Gastroesophageal sphincter (tissue), 4 donors: ENCODE results near the gene PARD3. TPM values are rescaled to one million over a fixed set of nuclear protein-coding genes. Genes with fewer than 3 reads are reported as not detected.

Experiments
- ATAC-seq: fragments of 150-250 bp; one replicate; pipeline ENCODE4 v1.9.1; 2016; ENCODE audit warnings: mild to moderate bottlenecking, moderate library complexity
- H3K27ac ChIP-seq, 4 donors: fragments of 200-600 bp; sonication (generic) in 3 of 4; 1 replicate in 3 of 4; 2 replicates in 1 of 4; pipeline ENCODE4 v1.5.1; 2016 to 2019
- H3K27me3 ChIP-seq: fragments of 200-600 bp; sonication (generic); one replicate; pipeline ENCODE4 v1.5.1; 2019
- H3K36me3 ChIP-seq, 2 donors: fragments of 200-600 bp; sonication (generic); one replicate each; pipeline ENCODE4 v1.5.1; 2019; ENCODE audit warnings: control low read depth in 1 of 2
- H3K4me1 ChIP-seq, 3 donors: fragments of 200-600 bp; sonication (generic); 1 replicate in 2 of 3; 2 replicates in 1 of 3; pipeline ENCODE4 v1.5.1; 2016 to 2019; ENCODE audit warnings: control low read depth in 2 of 3
- H3K4me3 ChIP-seq, 2 donors: fragments of 200-600 bp; sonication (generic); one replicate each; pipeline ENCODE4 v1.5.1; 2019; ENCODE audit warnings: mild to moderate bottlenecking in 1 of 2, moderate library complexity in 1 of 2
- H3K9me3 ChIP-seq, 3 donors: fragments of 200-600 bp; sonication (generic); one replicate each; pipeline ENCODE4 v1.5.1; 2017 to 2019; ENCODE audit warnings: control low read depth in 2 of 3
- EP300 ChIP-seq: sonication (generic); formaldehyde crosslinking; IDR thresholded peaks from one replicate; pipeline ENCODE4 v1.6.1; 2017; ENCODE audit warnings: antibody characterized with exemption, mild to moderate bottlenecking
- POLR2A ChIP-seq, 2 donors: fragments of 450-650 bp; IDR thresholded peaks; one replicate each; pipeline ENCODE4 v1.6.1; 2017; ENCODE audit warnings: antibody characterized with exemption in 2 of 2, mild to moderate bottlenecking in 2 of 2, moderate library complexity in 1 of 2
- POLR2AphosphoS5 ChIP-seq: sonication (generic); formaldehyde crosslinking; IDR thresholded peaks from one replicate; pipeline ENCODE4 v1.6.1; 2017; ENCODE audit warnings: antibody characterized with exemption
- WGBS, 2 donors: methylation state at CpG; one replicate each; pipeline ENCODE4 v1.1.5; 2018; ENCODE audit warnings: low coverage in 1 of 2; 5-methylcytosine and 5-hydroxymethylcytosine counted together
- total RNA-seq, 4 donors: library from RNA; depleted of rRNA; stranded (reverse); fragments of >200 nt; gene quantifications; one replicate each; pipeline ENCODE4 v1.1.0, GENCODE V29; 2016
- TF ChIP-seq, protein P1 (sequence below), 4 experiments: fragments of 200-600 bp in 2 of 4; fragments of 450-650 bp in 2 of 4; sonication (generic) in 1 of 4; IDR thresholded peaks; one replicate each; pipeline ENCODE4 v1.5.1; 2017 to 2019; ENCODE audit warnings: antibody characterized with exemption in 4 of 4, mild to moderate bottlenecking in 2 of 4, moderate library complexity in 2 of 4

The PARD3 gene
- total RNA-seq, 4 donors from 2014 or later = 101 to 127 (median 115) TPM

DNA sequence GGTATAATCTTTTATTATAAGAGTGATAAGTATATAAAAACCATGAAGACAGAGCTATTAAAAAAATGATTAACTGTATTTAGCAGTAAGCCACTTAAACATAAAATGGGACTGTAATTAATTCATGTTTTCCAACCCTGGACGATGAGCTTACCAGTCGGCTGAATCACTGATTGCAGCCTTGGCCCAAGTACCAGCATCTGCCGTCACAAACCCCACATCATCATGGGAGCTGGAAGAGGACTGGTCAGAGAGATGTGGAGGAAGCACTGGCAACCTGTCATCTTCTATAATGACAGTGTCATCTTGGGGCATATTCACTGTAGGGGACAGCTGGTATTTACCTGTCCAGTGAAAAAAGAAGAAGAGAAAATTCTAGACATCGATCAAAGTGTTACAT is 473.6 kb downstream of the PARD3 start:
- no peak overlapping the region for H3K27ac ChIP-seq
- peaks cover 0 to 33% (median 0%) of the 10 kb centered on the region in 3 donors for H3K4me1 ChIP-seq
- H3K27me3 ChIP-seq = no peaks in the 10 kb centered on the region
- TF ChIP-seq POLR2A (IDR thresholded peaks at IDR 0.05) (no peak), EP300 (no peak), POLR2AphosphoS5 (no peak)
- TF ChIP-seq, protein P1, sequence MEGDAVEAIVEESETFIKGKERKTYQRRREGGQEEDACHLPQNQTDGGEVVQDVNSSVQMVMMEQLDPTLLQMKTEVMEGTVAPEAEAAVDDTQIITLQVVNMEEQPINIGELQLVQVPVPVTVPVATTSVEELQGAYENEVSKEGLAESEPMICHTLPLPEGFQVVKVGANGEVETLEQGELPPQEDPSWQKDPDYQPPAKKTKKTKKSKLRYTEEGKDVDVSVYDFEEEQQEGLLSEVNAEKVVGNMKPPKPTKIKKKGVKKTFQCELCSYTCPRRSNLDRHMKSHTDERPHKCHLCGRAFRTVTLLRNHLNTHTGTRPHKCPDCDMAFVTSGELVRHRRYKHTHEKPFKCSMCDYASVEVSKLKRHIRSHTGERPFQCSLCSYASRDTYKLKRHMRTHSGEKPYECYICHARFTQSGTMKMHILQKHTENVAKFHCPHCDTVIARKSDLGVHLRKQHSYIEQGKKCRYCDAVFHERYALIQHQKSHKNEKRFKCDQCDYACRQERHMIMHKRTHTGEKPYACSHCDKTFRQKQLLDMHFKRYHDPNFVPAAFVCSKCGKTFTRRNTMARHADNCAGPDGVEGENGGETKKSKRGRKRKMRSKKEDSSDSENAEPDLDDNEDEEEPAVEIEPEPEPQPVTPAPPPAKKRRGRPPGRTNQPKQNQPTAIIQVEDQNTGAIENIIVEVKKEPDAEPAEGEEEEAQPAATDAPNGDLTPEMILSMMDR (IDR thresholded peaks at IDR 0.05) = no peak
- H3K9me3 ChIP-seq = no peaks in the 10 kb centered on the region
- no peak overlapping the region for H3K4me3 ChIP-seq
- H3K36me3 ChIP-seq = peaks cover 0 to 8% of the 10 kb centered on the region in 2 donors
- ATAC-seq = no peak
- 55 to 57% methylated on average over 4 of the region's 4 CpGs for WGBS, 2 donors

DNA sequence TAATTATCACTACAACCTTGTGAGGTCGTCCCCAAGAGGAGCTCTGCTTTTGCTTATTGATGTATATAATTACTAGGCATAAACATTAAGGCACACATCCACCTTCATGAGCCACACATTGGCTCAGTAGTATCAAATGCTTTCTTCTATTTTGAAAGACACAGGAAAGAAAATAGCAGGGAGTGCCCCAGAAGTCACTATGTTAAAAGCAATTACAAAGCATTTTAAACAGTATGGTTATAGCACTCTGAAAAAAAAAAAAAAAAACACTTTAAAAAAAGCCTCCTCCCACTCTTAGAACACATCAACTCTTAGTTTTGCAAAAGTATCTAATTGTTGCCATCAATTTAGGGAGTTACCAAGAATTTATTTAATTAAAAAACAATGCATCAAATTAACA is 474.2 kb downstream of the PARD3 start:
- Histone ChIP-seq H3K9me3 (no peaks in the 10 kb centered on the region), H3K36me3 (peaks cover 0 to 13% of the 10 kb centered on the region in 2 donors), H3K27ac (no peak overlapping the region), H3K4me3 (no peak overlapping the region), H3K27me3 (no peaks in the 10 kb centered on the region), H3K4me1 (peaks cover 0 to 33% (median 0%) of the 10 kb centered on the region in 3 donors)
- WGBS, 2 donors = 69 to 100% methylated on average over 1 of the region's 1 CpG
- TF ChIP-seq POLR2A (IDR thresholded peaks at IDR 0.05) = no peak
- TF ChIP-seq, protein P1 (IDR thresholded peaks at IDR 0.05) = no peak
- no peak for TF ChIP-seq POLR2AphosphoS5
- no peak for ATAC-seq

DNA sequence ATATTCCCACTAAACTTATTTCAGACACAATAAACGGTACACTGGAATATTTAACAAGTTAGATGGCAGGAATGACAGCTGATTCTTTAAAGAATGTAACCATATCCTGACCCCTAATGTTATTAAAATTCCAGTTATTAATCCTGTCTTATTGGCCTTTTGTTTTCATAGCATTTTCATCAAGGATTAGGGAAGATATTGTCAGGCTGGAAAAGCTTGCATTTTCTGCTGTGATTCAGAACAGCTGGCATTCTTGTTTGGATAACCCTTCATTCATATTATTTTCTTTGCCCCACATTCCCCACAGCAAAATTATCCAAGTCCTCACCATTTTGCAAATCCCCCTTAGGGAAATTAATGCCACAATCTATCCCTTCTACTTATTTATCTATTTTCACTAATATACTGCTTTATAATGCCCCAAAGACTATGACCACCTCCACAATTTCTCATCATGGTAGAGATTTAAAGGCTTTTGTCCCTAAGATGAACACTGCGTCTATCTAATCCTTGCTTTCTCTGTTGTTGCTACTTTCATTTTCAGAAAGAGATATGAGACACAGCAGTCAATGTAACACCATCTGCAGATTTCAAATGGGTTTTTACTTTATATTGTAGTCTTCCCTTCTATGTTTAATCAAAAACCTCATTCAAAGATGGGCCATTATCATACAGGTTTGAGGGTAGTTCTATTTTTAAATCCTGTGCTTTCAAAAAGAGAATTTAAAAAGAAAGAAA is 475.1 kb downstream of the PARD3 start:
- peaks cover 0 to 13% of the 10 kb centered on the region in 2 donors for H3K36me3 ChIP-seq
- TF ChIP-seq POLR2A (IDR thresholded peaks at IDR 0.05) = no peak
- peaks cover 0 to 32% (median 0%) of the 10 kb centered on the region in 3 donors for H3K4me1 ChIP-seq
- no peaks in the 10 kb centered on the region for H3K27me3 ChIP-seq
- WGBS, 2 donors = 46 to 65% methylated on average over 2 of the region's 2 CpGs
- no peak overlapping the region for H3K4me3 ChIP-seq
- no peak overlapping the region for H3K27ac ChIP-seq
- no peaks in the 10 kb centered on the region for H3K9me3 ChIP-seq
- ATAC-seq = no peak

DNA sequence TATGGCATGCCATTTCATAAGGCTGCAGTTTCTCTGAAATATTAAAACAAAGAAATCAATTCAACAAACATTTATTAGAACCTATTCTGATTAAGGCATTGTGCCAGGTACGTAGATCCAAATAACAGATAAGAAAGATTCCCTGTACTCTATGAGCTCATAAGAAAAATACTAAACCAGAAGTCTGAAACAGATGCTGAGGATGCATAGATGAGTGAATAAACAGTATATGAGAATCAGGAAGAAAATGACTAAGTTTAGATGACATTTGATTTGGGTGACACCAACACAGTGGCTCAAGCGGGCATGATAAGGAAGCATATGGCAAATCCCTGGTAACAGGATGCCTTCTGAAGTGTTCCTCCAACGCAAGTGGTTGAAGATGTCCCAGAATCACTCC is 477.2 kb downstream of the PARD3 start:
- 67 to 76% methylated on average over 3 of the region's 3 CpGs for WGBS, 2 donors
- H3K4me1 ChIP-seq = peaks cover 0 to 21% (median 0%) of the 10 kb centered on the region in 3 donors

DNA sequence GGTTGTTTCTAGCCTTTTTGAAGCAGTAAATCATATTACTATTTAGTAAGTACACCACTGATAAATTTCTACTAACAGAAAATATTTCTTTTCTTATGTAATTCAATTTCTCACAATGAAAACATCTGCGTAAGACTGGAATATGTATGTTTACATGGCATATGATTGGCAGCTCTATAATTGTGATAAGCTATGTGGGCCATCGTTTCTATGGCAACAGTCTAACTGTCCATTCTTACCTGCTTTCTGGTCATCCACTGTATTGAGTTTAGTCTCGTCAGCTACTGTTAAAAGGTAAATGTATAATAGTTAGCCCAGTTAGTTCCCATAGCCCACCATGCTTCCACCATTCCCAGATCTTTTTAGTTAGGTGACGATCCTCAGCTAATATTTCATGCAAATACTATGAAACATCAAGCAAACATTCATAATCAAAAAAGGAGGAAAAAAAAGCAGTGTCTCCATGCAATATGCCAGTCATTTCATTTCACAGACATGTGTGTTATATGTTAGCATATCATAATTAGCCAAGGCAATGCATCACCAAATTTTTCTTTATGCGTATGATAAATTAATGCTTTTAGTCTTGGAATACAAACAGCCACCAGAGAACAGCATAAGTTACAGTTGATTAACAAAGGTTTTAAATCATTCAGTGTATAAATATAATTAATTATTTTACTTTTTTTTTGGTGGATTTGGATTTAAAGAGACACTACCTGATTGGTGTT is 479.0 kb downstream of the PARD3 start:
- TF ChIP-seq, protein P1 (IDR thresholded peaks at IDR 0.05) = no peak
- no peak for ATAC-seq
- Histone ChIP-seq H3K27ac (no peak overlapping the region), H3K4me3 (no peak overlapping the region), H3K27me3 (no peaks in the 10 kb centered on the region), H3K9me3 (no peaks in the 10 kb centered on the region), H3K4me1 (peaks cover 0 to 13% (median 0%) of the 10 kb centered on the region in 3 donors), H3K36me3 (peaks cover 0 to 14% of the 10 kb centered on the region in 2 donors)
- whole genome bisulfite sequencing, 2 donors = 89 to 98% methylated on average over 4 to 5 of the region's 5 CpGs

More for the DNA sequence above, 477.2 kb downstream of the PARD3 start:
- no peak overlapping the region for H3K4me3 ChIP-seq
- no peaks in the 10 kb centered on the region for H3K27me3 ChIP-seq
- peaks cover 0 to 13% of the 10 kb centered on the region in 2 donors for H3K36me3 ChIP-seq
- no peak for TF ChIP-seq POLR2AphosphoS5
- no peak for TF ChIP-seq EP300
- TF ChIP-seq, protein P1 (IDR thresholded peaks at IDR 0.05) = no peak
- no peak for TF ChIP-seq POLR2A (IDR thresholded peaks at IDR 0.05)
- ATAC-seq = no peak
- no peak overlapping the region for H3K27ac ChIP-seq
- no peaks in the 10 kb centered on the region for H3K9me3 ChIP-seq
